SU-DHL-6 (cell line): ENCODE measurements around the gene C1QTNF6.

Experiments
- H2AFZ ChIP-seq: fragments of 200-600 bp; sonication (generic); 2 replicates; pipeline ENCODE4 v1.6.1; 2014; ENCODE audit warnings: low read depth, mild to moderate bottlenecking, moderate library complexity, mixed read lengths, antibody characterized with exemption, low read length; ENCODE audit not compliant: severe bottlenecking
- H3F3A ChIP-seq: fragments of 200-600 bp; shearing (Covaris generic); 2 replicates; pipeline ENCODE4 v1.6.0; 2016; ENCODE audit warnings: antibody characterized with exemption, mild to moderate bottlenecking; ENCODE audit not compliant: insufficient read depth
- H3K27ac ChIP-seq: fragments of 200-600 bp; sonication (generic); 2 replicates; pipeline ENCODE4 v1.5.1; 2016; ENCODE audit warnings: low read depth, mild to moderate bottlenecking, low read length, moderate library complexity, mixed read lengths
- H3K27me3 ChIP-seq: fragments of 200-600 bp; sonication (generic), shearing (Covaris generic); 2 replicates; pipeline ENCODE4 v1.6.0; 2014; ENCODE audit warnings: mild to moderate bottlenecking, low read length
- H3K36me3 ChIP-seq: fragments of 200-600 bp; sonication (generic); 2 replicates; pipeline ENCODE4 v1.6.1; 2014; ENCODE audit warnings: mild to moderate bottlenecking, low read length, mixed read lengths
- H3K4me2 ChIP-seq: fragments of 300-600, 200-600 bp; shearing (Covaris generic), sonication (generic); 2 replicates; pipeline ENCODE4 v1.6.0; 2014; ENCODE audit warnings: low read length, low read depth, mild to moderate bottlenecking; ENCODE audit not compliant: poor library complexity, severe bottlenecking
- H3K4me3 ChIP-seq: fragments of 200-600 bp; sonication (generic); 2 replicates; pipeline ENCODE4 v1.5.1; 2014; ENCODE audit warnings: antibody characterized with exemption, low read length, mild to moderate bottlenecking, mixed read lengths; ENCODE audit not compliant: insufficient read depth, poor library complexity, severe bottlenecking
- H3K79me2 ChIP-seq: fragments of 200-600 bp; sonication (generic); 2 replicates; pipeline ENCODE4 v1.6.1; 2014; ENCODE audit warnings: mild to moderate bottlenecking, low read length, moderate library complexity; ENCODE audit not compliant: insufficient read depth
- H3K9ac ChIP-seq: fragments of 200-600 bp; sonication (generic); 2 replicates; pipeline ENCODE4 v1.7.0; 2014; ENCODE audit warnings: mild to moderate bottlenecking, low read length
- H3K9me2 ChIP-seq: fragments of 200-600 bp; sonication (generic); replicated peaks from 2 replicates; pipeline ENCODE4 v1.6.1; 2014; ENCODE audit warnings: low read length; ENCODE audit not compliant: insufficient read depth
- H3K9me3 ChIP-seq: fragments of 200-600 bp; sonication (generic); 2 replicates; pipeline ENCODE4 v1.6.1; 2014; ENCODE audit warnings: low read length, mixed read lengths; ENCODE audit not compliant: insufficient read depth
- H4K20me1 ChIP-seq: fragments of 200-600 bp; sonication (generic); 2 replicates; pipeline ENCODE4 v1.6.1; 2014; ENCODE audit warnings: low read depth, mild to moderate bottlenecking, antibody characterized with exemption, low read length, moderate library complexity, mixed read lengths
- CTCF ChIP-seq: fragments of 200-600 bp; sonication (generic); IDR thresholded peaks from one replicate; pipeline ENCODE4 v1.5.1; 2017; ENCODE audit warnings: antibody characterized with exemption, mild to moderate bottlenecking, low read length, moderate library complexity; ENCODE audit not compliant: insufficient read depth, poor library complexity, severe bottlenecking
- EZH2phosphoT487 ChIP-seq: fragments of 200-600 bp; sonication (generic), shearing (Covaris generic); conservative IDR thresholded peaks from 2 replicates; pipeline ENCODE4 v1.6.1; 2018; ENCODE audit warnings: mild to moderate bottlenecking, antibody characterized with exemption, low read length, moderate library complexity, mixed read lengths

The C1QTNF6 gene

GRCh38 chr22:37195921-37196320 lies 7.9 kb upstream of the C1QTNF6 start:
- Histone ChIP-seq H3K9me3 (peaks cover 13% of the 10 kb centered on the region; the same call in 1 of the 2 replicates), H3K27ac (no peak overlapping the region), H4K20me1 (no peaks in the 10 kb centered on the region), H3K79me2 (no peaks in the 10 kb centered on the region), H3K9me2 (no peaks in the 10 kb centered on the region), H3K9ac (no peak overlapping the region), H3K4me2 (no peak overlapping the region), H3K4me3 (no peak overlapping the region), H2AFZ (no peak overlapping the region), H3K36me3 (no peaks in the 10 kb centered on the region; the same call in 1 of the 2 replicates), H3F3A (no peaks in the 10 kb centered on the region), H3K27me3 (no peaks in the 10 kb centered on the region)
- TF ChIP-seq CTCF (no peak), EZH2phosphoT487 (no peak)

GRCh38 chr22:37194750-37195149 lies 6.7 kb upstream of the C1QTNF6 start:
- Histone ChIP-seq H3K27me3 (no peaks in the 10 kb centered on the region), H3K9me2 (no peaks in the 10 kb centered on the region), H3K4me2 (no peak overlapping the region), H3K4me3 (no peak overlapping the region), H4K20me1 (no peaks in the 10 kb centered on the region), H2AFZ (no peak overlapping the region), H3K79me2 (no peaks in the 10 kb centered on the region), H3F3A (no peaks in the 10 kb centered on the region), H3K36me3 (no peaks in the 10 kb centered on the region; the same call in 1 of the 2 replicates), H3K9me3 (peaks cover 13% of the 10 kb centered on the region; the same call in 1 of the 2 replicates), H3K27ac (no peak overlapping the region), H3K9ac (no peak overlapping the region)
- no peak for TF ChIP-seq EZH2phosphoT487
- TF ChIP-seq CTCF: no peak

DNA sequence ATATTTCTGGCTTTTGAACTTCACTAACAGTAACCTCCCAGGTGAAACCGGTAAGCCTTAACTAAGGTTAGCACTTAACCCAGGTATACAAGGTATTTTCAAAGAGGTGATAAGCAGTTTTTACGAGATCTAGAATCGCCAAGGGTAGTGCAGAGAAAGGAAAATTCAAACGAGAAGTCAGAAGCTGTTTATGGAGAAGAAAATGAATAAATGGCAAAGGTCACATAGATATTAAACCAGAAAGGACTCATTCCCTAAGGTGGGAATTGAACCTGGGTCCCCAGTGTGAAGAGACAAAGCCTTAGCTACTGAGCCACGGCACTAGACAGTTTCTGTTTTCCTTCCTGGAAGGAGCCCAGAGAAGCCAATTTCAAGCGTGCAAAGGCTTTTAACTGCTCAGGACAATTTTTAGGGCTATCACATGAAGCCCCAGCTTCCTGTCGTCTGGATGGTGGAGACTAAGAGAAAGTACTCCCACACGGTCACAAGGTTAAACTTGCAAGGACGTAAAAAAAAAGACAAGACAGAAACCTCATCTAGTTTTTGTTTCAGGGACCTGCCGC lies 5.7 kb upstream of the C1QTNF6 start:
- Histone ChIP-seq H3K9me3 (peaks cover 13% of the 10 kb centered on the region; the same call in 1 of the 2 replicates), H4K20me1 (no peaks in the 10 kb centered on the region), H3K4me2 (no peak overlapping the region), H3K9ac (no peak overlapping the region), H3K27me3 (no peaks in the 10 kb centered on the region), H3K27ac (no peak overlapping the region), H2AFZ (no peak overlapping the region), H3K9me2 (no peaks in the 10 kb centered on the region), H3K4me3 (no peak overlapping the region), H3F3A (no peaks in the 10 kb centered on the region), H3K79me2 (no peaks in the 10 kb centered on the region), H3K36me3 (no peaks in the 10 kb centered on the region; the same call in 1 of the 2 replicates)
- no peak for TF ChIP-seq EZH2phosphoT487
- no peak for TF ChIP-seq CTCF
